OCI-LY7 (cell line): ENCODE data around the gene UBE3D.

Experiments
- CTCF ChIP-seq: fragments of 200-600 bp; sonication (generic); conservative IDR thresholded peaks from 2 replicates; pipeline ENCODE4 v1.5.1; 2014; ENCODE audit warnings: mild to moderate bottlenecking, antibody characterized with exemption, low read length, moderate library complexity, mixed read lengths
- EZH2phosphoT487 ChIP-seq: fragments of 200-600 bp; sonication (generic); IDR thresholded peaks from 2 replicates; pipeline ENCODE4 v1.6.1; 2018; ENCODE audit warnings: low read depth, borderline replicate concordance, mild to moderate bottlenecking, mixed run types, antibody characterized with exemption, low read length, moderate library complexity, mixed read lengths

- TF ChIP-seq CTCF: no peak
- TF ChIP-seq EZH2phosphoT487: no peak
Observed at GRCh38 chr6:82843291-82843885, 222.3 kb downstream of the UBE3D start.
